MM.1S (cell line): ENCODE data around the gene CAMKK2.

Source experiments
- DNase-seq: peaks from one replicate; pipeline ENCODE4 v3.0.0-alpha.2; 2015
- H2AFZ ChIP-seq: fragments of 300-600 bp; sonication (generic); 2 replicates; pipeline ENCODE4 v1.6.0; 2016; ENCODE audit warnings: antibody characterized with exemption, low read length
- H3F3A ChIP-seq: fragments of 300-600 bp; sonication (generic); 2 replicates; pipeline ENCODE4 v1.6.1; 2016; ENCODE audit warnings: mild to moderate bottlenecking, antibody characterized with exemption, low read length, moderate library complexity, mixed read lengths; ENCODE audit not compliant: insufficient read depth
- H3K27ac ChIP-seq: fragments of 300-600 bp; sonication (generic); 2 replicates; pipeline ENCODE4 v1.5.1; 2016; ENCODE audit warnings: mild to moderate bottlenecking, low read length
- H3K27me3 ChIP-seq: fragments of 300-600 bp; sonication (generic); replicated peaks from 2 replicates; pipeline ENCODE4 v1.6.0; 2016; ENCODE audit warnings: low read length; ENCODE audit not compliant: insufficient read depth
- H3K36me3 ChIP-seq: fragments of 300-600 bp; sonication (generic); replicated peaks from 2 replicates; pipeline ENCODE4 v1.6.1; 2016; ENCODE audit warnings: mild to moderate bottlenecking, low read length, mixed read lengths; ENCODE audit not compliant: insufficient read depth
- H3K4me1 ChIP-seq: fragments of 300-600 bp; sonication (generic); 2 replicates; pipeline ENCODE4 v1.6.1; 2016; ENCODE audit warnings: low read length, mixed read lengths
- H3K4me2 ChIP-seq: fragments of 300-600 bp; sonication (generic); 2 replicates; pipeline ENCODE4 v1.6.0; 2016; ENCODE audit warnings: low read depth, low read length
- H3K4me3 ChIP-seq: fragments of 300-600 bp; sonication (generic); 2 replicates; pipeline ENCODE4 v1.5.1; 2016; ENCODE audit warnings: low read length, mixed read lengths
- H3K79me2 ChIP-seq: fragments of 300-600 bp; sonication (generic); 2 replicates; pipeline ENCODE4 v1.6.1; 2016; ENCODE audit warnings: mixed run types, low read length, mixed read lengths
- H3K9ac ChIP-seq: fragments of 300-600 bp; sonication (generic); 2 replicates; pipeline ENCODE4 v1.6.1; 2016; ENCODE audit warnings: low read length, mixed read lengths
- H3K9me2 ChIP-seq: fragments of 300-600 bp; sonication (generic); replicated peaks from 2 replicates; pipeline ENCODE4 v1.6.1; 2016; ENCODE audit warnings: mild to moderate bottlenecking, low read length, mixed read lengths; ENCODE audit not compliant: insufficient read depth
- H3K9me3 ChIP-seq: fragments of 300-600 bp; sonication (generic); replicated peaks from 2 replicates; pipeline ENCODE4 v1.6.1; 2016; ENCODE audit warnings: mild to moderate bottlenecking, low read length, mixed read lengths; ENCODE audit not compliant: insufficient read depth
- H4K20me1 ChIP-seq: fragments of 300-600 bp; sonication (generic); 2 replicates; pipeline ENCODE4 v1.6.1; 2016; ENCODE audit warnings: mild to moderate bottlenecking, low read length, moderate library complexity, mixed read lengths; ENCODE audit not compliant: insufficient read depth
- CTCF ChIP-seq: fragments of 300-600 bp; sonication (generic); IDR thresholded peaks from 2 replicates; pipeline ENCODE4 v1.5.1; 2016; ENCODE audit warnings: antibody characterized with exemption, low read length, mixed read lengths
- EZH2 ChIP-seq: fragments of 300-600 bp; sonication (generic); optimal IDR thresholded peaks from 2 replicates; pipeline ENCODE3; 2017; ENCODE audit warnings: low read depth, mild to moderate bottlenecking, antibody characterized with exemption, low read length, mixed read lengths
- EZH2phosphoT487 ChIP-seq: fragments of 300-600 bp; sonication (generic); IDR thresholded peaks from 2 replicates; pipeline ENCODE4 v1.6.1; 2018; ENCODE audit warnings: antibody characterized with exemption, low read length

CAMKK2 gene

GRCh38 chr12:121222847-121223246 is 73.7 kb downstream of the CAMKK2 start:
- H3K4me2 ChIP-seq = no peak overlapping the region
- H4K20me1 ChIP-seq = no peaks in the 10 kb centered on the region
- H3K4me1 ChIP-seq = 0 out of 2 replicates have a peak, but pooled peaks cover 4% of the 10 kb centered on the region
- no peak overlapping the region for H3K9ac ChIP-seq
- no peak overlapping the region for H3K27ac ChIP-seq
- H3K79me2 ChIP-seq = no peaks in the 10 kb centered on the region
- H3K9me2 ChIP-seq = no peaks in the 10 kb centered on the region
- no peaks in the 10 kb centered on the region for H3K27me3 ChIP-seq
- H3K9me3 ChIP-seq = no peaks in the 10 kb centered on the region
- no peaks in the 10 kb centered on the region for H3K36me3 ChIP-seq
- no peak for TF ChIP-seq EZH2
- no peak for TF ChIP-seq EZH2phosphoT487
- TF ChIP-seq CTCF = no peak
- no peak for DNase-seq
- peaks cover 3% of the 10 kb centered on the region; the same call in 1 of the 2 replicates for H3F3A ChIP-seq
- H2AFZ ChIP-seq = no peak overlapping the region
- H3K4me3 ChIP-seq = no peak overlapping the region

- H4K20me1 ChIP-seq = no peaks in the 10 kb centered on the region
- H3F3A ChIP-seq = peaks cover 4% of the 10 kb centered on the region
- TF ChIP-seq EZH2phosphoT487 (no peak), CTCF (no peak), EZH2 (no peak)
- peaks cover 3% of the 10 kb centered on the region; the same call in 1 of the 2 replicates for H3K4me1 ChIP-seq
- H3K9me3 ChIP-seq = no peaks in the 10 kb centered on the region
- H3K9me2 ChIP-seq = no peaks in the 10 kb centered on the region
- DNase-seq = no peak
- H3K36me3 ChIP-seq = no peaks in the 10 kb centered on the region
- H3K9ac ChIP-seq = no peak overlapping the region
- H3K27ac ChIP-seq = no peak overlapping the region
- no peak overlapping the region for H2AFZ ChIP-seq
- H3K27me3 ChIP-seq = no peaks in the 10 kb centered on the region
- 0 out of 2 replicates have a peak, but pooled peaks cover 6% of the 10 kb centered on the region for H3K79me2 ChIP-seq
- H3K4me3 ChIP-seq = no peak overlapping the region
- H3K4me2 ChIP-seq = no peak overlapping the region
Measured at GRCh38 chr12:121219353-121219986, 77.0 kb downstream of the CAMKK2 start.

DNA sequence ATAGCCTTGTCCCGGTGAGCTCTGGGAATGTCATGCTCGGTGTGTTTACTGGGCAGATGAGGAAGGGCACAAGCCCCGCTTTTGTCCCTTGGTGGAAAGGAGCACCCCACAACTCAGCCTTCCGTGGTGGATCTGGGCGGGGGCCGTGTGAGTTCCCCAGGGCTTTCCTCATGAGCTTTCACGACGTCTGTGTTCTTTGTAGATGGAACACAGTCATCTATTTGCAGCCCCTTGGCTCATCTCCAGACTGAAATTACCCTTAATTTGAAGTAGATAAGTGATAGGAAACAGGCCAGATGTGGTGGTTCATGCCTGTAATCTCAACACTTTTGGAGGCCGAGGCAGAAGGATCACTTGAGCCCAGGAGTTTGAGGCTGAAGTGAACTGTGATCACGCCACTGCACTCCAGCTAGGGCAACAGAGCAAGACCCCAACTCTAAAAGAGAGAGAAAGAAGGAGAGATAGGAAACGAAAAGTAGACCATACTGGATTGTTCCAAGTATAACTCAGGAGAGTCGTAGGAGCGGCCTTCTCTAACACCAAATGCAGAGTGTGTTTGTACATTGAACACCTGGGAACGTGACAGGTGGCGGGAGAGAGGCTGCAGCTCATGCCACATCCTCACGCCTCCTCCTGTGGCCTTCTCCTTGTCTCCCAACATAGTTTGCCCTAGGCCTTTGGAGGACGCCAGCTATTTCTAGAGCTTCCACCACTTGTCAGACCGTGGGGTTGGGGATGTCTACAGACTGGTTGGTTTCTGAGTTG is 77.7 kb downstream of the CAMKK2 start:
- no peak for DNase-seq
- peaks cover 9% of the 10 kb centered on the region for H3K4me1 ChIP-seq

More for the DNA sequence above, 77.7 kb downstream of the CAMKK2 start:
- Histone ChIP-seq H4K20me1 (no peaks in the 10 kb centered on the region), H3K4me2 (no peak overlapping the region), H3K27ac (no peak overlapping the region), H3K9me2 (no peaks in the 10 kb centered on the region), H2AFZ (no peak overlapping the region), H3K27me3 (no peaks in the 10 kb centered on the region), H3K79me2 (0 out of 2 replicates have a peak, but pooled peaks cover 6% of the 10 kb centered on the region), H3F3A (peaks cover 9% of the 10 kb centered on the region), H3K9ac (no peak overlapping the region), H3K36me3 (no peaks in the 10 kb centered on the region), H3K4me3 (no peak overlapping the region), H3K9me3 (no peaks in the 10 kb centered on the region)
- TF ChIP-seq CTCF (no peak), EZH2 (no peak), EZH2phosphoT487 (no peak)
